Midbrain (tissue), 1 donor: ENCODE measurements around the gene TLK2.
A peak's percentile ranks its signal among the peaks of the same experiment; 100 is the strongest.
"Not testable (repeated sequence)": the region's sequence is repeated elsewhere in the genome, so short reads cannot be mapped to it uniquely, and the experiment has no call there.

Source experiments
- DNase-seq: peaks from one replicate; lab custom pipeline; 2025; lab: John Stamatoyannopoulos, UW

The TLK2 gene

DNA sequence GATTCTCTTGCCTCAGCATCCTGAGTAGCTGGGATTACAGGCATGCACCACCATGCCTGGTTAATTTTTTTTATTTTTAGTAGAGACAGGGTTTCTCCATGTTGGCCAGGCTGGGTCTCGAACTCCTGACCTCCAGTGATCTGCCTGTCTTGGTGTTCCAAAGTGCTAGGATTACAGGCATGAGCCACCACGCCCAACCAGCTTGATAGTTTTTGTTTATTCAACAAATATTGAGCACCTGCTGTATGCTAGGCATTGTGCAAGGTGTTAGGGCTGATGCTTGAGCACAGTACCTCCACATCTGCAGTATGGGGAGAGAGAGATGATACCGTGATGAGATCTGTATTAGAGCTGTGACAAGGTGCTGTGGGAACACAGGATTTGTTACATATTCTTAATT is 3.9 kb downstream of the TLK2 start:
- not testable (repeated sequence) for DNase-seq

DNA sequence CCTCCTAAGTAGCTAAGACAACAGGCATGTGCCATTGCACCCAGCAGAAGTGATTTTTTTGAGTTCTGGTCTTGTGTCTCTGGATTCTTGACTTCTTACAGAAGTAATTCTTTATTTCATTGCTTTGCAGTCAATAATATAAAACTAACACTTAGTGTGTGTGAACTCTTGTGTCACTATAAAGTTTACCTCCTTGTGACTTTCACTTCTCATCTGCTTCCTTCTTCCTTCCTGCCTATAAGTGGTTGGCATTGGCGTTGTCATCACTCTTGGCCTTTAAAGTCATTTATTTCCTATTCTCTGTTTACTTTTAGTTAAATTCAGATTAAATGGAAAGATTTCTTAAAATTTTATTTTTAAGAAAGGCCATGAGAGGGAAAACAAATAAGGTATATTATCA is 12.4 kb downstream of the TLK2 start:
- not testable (repeated sequence) for DNase-seq

DNA sequence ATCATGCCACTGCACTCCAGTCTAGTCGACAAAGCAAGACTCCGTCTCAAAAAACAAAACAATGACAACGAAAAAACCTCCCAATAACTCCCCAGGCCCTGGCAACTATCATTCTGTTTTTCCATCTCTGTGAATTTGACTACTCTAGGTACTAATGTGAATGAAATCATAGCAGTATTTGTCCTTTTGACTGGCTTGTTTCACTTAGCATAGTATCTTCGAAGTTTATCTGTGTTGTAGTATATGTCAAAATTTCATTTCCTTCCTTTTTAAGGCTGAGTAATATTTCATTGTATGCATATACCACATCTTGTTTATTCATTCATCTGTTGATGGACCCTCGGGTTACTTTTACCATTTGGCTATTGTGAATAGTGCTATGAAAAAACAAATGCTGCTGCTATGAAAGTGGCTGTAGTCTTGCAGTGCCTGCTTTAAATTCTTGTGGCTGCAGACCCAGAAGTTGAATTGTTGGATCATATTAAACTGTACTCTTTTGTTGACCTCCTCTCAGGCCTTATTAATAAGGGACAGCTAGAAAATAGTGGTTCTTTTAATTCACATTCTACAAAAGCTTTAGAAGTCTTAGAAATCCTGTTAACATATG is 14.5 kb downstream of the TLK2 start:
- not testable (repeated sequence) for DNase-seq

DNA sequence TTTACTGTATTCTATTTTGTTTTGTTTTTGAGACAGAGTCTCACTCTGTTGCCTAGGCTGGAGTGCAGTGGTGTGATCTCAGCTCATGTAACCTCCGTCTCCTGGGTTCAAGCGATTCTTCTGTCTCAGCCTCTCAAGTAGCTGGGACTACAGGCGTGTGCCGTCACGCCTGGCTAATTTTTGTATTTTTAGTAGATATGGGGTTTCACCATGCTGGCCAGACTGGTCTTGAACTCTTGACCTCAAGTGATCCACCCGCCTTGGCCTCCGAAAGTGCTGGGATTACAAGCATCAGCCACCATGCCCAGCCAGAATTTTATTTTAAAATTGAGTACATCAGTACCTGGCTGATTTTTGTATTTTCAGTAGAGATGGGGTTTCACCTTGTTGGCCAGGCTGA is 15.4 kb downstream of the TLK2 start:
- not testable (repeated sequence) for DNase-seq

DNA sequence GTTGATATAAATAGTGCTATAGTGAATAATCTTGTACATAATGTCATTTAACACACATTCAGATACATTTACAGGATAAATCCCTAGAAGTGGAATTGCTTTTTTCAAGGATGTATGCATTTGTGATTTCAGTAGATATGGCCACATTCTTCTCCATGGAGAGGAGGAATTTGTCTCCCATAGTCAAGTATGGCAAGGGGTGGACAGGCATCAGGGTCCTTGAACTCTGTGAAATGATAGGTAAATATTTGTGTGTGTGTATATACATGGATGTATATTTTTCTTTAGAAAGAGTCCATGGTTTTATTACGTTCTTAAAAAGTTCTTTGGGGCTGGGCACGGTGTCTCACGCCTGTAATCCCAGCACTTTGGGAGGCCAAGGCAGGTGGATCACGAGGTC is 17.7 kb downstream of the TLK2 start:
- DNase-seq, result not testable (repeated sequence)

DNA sequence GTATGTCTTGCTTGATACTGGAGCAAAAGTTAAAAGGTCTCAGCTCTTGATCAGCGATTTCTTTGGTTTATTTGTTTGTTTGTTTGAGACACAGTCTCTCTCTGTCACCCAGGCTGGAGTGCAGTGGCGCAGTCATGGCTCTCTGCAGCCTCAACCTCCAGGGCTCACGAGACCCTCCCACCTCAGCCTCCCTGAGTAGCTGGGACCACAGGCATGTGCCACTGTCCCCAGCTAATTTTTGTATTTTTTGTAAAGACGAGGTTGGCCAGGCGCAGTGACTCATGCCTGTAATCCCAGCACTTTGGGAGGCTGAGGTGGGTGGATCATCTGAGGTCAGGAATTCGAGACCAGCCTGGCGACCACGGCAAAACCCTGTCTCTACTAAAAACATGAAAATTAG is 20.2 kb downstream of the TLK2 start:
- not testable (repeated sequence) for DNase-seq

DNA sequence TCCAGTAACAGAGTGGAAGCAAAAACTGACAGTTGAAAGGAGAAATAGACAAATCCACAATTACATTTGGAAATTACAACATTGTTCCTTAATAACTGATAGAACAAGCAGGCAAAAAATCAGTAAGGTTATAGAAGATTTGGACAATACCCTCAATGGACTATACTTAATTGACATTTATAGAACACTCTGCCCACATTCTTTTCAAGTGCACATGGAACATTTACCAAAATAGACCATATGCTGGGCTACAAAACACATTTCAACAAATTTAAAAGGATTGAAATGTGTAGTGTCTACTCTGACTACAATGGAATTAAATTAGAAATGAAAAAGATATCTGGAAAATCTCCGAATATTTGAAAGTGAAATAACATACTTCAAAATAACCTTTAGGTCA is 21.8 kb downstream of the TLK2 start:
- not testable (repeated sequence) for DNase-seq

DNA sequence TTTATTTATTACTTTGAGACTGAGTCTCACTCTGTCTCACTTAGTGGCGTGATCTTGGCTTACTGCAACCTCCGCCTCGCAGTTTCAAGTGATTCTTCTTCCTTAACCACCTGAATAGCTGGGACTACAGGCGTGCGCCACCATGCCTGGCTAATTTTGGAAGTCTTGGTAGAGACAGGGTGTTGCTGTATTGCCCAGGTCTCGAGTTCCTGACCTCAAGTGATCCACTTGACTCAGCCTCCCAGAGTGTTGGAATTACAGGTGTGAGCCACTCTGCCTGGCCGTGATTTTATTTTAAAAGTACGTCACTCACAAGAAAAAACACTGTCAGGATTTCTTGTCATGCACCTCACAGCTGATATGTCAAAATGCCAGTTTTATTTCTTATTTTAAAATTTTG is 26.2 kb downstream of the TLK2 start:
- not testable (repeated sequence) for DNase-seq

DNA sequence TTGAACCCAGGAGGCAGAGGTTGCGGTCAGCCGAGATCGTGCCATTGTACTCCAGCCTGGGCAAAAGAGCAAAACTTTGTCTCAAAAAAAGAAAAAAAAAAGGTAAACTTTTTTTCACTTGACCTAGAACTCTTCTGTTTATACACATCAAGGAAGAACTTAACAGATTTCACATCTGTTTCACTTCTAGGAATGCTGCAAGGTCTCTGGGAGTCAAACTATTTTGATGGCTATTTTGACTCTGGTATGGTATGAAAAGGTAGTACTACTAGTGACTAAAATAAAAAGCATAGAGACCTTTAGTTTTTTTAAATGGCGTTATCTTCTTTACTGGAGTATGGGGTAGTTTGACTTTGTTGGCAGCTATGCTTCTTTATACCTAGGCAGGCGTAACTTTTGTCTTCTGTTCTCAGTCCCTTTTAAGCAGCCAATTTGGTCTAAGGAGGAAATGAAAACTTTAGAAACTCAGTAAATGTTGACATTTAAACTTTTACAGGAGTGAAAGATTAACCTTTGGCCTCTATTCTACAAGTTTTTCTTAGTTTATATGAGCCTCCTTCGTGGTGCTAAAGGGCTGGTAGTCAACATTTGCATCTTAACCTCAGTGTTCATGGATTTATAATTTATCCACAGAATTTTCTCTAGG is 28.7 kb downstream of the TLK2 start:
- not testable (repeated sequence) for DNase-seq

DNA sequence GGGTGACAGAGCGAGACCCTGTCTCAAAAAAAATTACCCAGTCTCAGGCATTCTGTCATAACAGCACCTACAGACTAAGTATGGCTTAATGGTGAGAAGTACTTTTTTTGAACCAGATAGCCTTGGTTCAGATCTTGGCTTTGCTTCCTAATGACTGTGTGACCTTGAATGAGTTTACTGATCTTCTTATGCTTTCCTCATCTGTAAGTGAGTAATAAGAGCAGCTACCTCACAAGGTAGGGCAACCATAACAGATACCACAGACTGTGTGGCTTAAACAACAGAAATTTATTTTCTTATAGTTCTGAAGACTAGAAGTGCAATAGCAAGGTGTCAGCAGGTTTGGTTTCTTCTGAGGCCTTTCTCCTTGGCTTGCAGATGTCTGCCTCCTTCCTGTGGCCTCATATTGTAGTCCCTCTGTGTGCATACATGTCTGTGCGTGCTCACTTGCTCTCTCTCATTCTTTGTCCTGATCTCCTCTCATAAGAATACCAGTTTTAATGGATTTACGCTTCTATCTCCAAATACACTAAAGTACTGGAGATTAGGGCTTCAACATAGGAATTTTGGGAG is 31.7 kb downstream of the TLK2 start:
- not testable (repeated sequence) for DNase-seq

DNA sequence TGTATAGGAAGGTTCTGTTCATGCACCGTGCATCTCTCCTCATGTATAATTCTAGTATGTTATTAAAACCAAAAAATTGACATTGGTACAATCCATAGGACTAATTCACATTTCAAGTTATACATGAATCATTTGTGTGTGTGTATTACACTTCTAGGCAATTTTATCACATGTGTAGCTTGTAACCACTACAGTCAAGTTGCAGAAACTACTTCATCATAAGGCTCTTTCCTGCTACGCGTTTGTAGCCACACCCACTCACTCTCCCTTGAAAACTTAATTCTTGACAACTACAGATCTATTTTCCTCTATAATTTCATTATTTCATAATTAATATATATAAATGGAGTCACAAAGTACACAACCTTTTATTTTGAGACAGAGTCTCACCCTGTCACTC is 32.4 kb downstream of the TLK2 start:
- not testable (repeated sequence) for DNase-seq

DNA sequence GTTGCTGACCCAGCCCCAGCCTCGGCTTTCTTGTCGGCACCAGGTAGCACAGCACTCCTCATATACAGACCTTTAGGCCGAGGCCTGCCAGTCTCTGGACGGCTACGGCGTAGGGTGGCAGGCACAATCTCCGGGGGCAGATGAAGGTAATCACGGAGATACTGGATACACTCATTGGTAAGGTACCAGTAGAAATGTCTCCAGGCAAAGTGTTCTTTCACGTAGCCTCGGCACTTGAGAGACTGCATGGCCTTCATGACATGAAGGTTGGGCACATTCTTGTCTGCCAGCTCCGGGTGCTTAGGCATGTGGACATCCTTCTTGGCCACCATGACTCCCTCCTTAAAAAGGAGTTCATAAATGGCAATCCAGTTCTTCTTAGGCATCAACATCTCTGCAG is 37.8 kb downstream of the TLK2 start:
- not testable (repeated sequence) for DNase-seq

DNA sequence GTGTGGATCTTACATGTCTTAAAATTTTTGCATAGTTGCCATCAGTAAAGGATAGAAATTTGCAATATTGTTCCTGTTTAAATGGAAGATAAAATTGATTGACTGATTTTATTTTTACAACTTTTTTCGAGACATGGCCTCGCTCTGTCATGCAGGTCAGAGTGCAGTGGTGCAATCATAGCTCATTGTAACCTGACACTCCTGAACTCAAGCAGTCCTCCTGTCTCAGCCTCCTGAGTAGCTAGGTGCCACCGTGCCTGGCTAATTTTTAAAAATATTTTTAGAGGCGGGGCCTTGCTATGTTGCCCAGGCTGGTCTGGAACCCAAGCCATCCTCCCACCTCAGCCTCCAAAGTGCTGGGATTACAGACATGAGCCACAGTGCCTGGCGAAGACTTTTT is 42.7 kb downstream of the TLK2 start:
- DNase-seq, result not testable (repeated sequence)

DNA sequence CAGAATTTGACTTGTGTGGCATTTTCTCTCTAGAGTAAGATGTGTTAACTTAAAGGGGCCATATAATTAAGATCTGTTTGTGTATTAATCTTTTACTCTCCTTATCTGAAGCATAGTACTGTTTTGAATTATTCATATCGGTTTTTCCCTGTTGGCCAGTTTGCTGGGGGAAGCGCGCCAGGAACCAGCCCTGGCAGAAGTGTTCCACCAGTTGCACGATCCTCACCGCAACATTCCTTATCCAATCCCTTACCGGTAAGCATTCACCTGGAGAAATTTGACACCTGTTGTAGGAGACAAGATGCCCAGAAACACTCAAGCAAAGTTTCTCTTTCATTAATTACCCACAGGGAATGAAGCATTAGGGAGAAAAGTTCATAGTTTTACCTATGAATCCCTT is 45.5 kb downstream of the TLK2 start:
- not testable (repeated sequence) for DNase-seq

DNA sequence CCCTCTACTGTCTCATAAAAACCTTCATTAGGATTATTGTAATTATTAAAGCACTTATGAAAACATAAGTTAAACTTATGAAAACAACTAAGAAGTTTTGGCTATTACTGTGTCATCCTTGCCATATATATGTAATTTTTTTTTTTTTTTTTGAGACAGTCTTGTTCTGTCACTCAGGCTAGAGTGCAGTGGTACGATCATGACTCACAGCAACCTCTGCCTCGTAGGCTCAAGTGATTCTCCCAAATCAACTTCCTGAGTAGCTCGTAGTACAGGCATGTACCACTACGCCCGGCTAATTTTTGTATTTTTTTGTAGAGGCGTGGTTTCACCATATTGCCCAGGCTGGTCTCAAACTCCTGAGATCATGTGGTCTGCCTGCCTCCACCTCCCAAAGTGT is 46.7 kb downstream of the TLK2 start:
- not testable (repeated sequence) for DNase-seq

DNA sequence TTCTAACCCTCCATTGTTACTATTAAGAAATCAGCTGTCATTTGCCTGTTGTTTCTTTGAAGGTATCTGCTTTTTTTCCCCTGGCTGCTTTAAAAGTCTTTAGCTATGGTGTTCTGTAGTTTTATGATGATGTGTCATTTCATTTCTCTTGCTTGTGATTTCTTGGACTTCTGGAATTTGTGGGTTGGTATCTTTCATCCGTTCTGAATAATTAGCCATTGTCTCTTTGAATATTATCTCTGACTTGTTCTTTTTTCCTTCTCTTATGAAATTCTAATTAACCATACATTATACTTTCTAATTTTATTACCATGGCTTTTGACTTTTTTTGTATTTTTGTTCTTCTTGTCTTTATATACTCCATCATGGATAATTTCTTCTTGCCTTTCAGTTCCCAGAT is 52.3 kb downstream of the TLK2 start:
- DNase-seq, result not testable (repeated sequence)

DNA sequence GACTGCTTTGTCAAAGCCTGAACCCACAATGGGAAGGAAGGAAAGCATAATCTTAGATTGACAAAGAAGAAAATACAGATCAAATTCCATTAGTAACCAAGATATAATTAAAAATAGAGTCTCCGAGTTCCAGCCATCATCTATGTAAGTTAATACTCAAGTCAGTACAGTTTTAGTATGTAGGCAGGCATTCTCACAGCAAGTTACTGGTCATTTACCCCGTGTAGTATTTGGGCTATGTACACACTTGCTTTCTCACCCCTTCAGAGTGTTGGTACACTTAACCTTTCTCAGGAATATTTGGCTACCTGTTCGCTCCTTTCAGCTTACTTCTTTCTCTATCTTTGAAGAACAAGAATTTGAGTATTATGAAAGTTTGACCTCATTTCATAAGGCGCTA is 57.9 kb downstream of the TLK2 start:
- not testable (repeated sequence) for DNase-seq

DNA sequence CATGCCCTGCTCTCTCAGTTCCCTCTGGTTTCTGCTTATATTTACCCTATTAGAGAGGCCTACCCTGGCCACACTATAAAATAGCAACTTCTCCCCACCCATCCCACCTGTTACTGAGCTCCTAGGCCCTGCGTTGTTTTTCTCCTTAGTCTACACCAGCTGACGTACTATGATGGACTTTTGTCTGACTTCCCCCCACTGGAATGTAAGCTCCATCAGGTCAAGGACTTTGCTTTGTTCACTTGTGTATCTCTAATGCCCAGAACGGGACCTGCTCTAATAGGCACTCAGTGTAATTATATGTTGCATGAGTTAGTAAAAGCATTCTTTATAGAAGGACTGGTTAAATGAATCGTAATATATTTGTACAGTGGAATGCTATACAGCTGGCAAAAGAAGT is 62.4 kb downstream of the TLK2 start:
- not testable (repeated sequence) for DNase-seq

DNA sequence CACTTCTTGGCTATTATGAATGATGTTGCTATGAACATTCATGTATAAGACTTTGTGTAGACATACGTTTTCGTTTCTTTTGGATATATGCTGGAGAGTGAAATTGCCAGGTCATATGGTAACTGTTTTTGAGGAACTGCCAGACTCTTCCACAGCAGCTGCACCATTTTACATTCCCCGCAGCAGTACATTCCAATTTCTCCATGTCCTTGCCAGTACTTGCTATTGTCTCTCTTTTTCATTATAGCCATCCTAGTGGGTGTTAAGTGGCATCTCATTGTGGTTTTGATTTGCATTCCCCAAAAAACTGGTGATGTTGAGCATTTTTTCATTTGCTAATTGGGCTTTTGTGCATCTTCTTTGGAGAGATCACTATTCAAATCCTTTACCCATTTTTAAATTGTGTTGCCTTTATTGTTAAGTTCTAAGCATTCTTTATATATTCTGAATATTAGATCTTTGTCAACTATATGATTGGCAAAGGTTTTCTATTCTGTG is 64.7 kb downstream of the TLK2 start:
- not testable (repeated sequence) for DNase-seq

DNA sequence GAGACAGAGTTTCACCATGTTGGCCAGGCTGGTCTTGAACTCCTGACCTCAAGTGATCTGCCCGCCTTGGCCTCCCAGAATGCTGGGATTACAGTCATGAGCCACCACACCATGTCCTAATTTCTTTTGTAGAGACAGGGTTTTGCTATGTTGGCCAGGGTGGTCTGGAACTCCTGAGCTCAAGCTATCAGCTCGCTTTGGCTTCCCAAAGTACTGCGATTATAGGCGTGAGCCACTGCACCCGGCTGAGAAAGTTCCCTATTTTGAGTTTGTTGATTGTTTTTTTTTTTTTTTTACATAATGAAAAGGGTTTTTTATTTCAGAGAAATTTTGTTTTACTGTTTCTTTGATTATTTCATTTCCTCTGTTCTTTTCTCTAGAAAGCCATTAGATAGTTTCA is 67.4 kb downstream of the TLK2 start:
- DNase-seq, result not testable (repeated sequence)

DNA sequence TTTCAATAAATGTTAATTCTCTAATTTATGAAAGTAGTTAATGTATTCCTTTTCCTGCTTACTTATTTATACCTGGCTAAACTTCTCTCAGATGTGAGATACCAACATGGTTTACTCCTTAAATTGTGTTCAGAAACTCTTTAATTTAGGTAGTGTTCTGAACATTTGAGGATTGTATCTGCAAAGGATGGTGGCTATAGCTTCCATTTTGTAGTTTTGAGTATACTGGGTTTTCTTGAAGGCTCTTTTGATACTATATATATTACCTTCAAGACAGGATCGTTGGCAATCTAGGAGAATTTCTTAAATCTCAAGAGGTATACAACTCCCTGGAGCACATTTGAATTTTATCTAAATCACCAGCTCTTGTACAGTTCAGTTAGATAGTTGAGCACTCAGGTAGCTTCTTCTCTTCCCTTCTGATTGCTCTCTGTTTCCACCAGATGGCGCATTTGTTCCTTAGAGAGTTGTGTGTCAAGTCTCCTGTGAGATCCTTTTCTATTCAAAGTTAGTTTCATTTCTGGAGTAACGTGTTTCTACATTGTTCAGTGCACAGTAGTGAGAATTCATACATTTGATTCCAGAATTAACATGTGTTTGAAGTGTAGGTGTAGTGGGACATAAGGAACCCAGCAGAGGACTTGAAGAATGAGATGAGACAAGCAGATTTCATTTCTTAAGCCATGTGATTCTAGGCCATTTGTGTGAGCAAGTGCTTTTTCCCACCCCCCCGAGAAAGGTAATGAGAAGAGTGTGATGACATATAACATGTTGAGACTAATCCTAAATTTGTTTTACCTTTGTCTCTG is 74.4 kb downstream of the TLK2 start:
- DNase-seq, result peak; percentile 28

DNA sequence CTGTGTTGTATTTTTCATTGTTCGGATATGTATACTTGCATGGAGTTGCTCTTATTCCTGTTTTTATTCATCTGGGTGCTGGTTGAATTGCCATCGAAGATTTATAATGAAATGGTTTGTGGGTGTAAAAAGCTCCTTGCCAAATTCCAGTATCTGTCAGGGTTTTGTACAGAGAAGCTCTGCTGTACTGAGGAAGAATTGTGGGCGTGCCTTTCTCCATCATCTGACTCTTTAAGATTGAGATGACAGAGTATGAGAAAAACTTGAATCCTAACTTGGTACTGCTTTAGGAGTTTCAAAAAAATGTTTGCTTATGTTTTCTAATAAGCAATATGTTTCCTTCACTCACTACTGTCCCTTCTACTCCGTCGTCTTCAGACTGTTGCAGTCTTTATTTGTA is 78.9 kb downstream of the TLK2 start:
- not testable (repeated sequence) for DNase-seq
